Neural cell (in vitro differentiated cells): ENCODE measurements around the gene ITPKB.

ENCODE experiments used
- EZH2 ChIP-seq: fragments of 200-600, 300-800 bp; shearing (Covaris generic), sonication (generic); IDR thresholded peaks from 2 replicates; pipeline ENCODE4 v1.6.1; 2014; ENCODE audit warnings: antibody characterized with exemption, low read length, borderline replicate concordance, mild to moderate bottlenecking; ENCODE audit not compliant: insufficient read depth, poor library complexity, severe bottlenecking
- POLR2AphosphoS5 ChIP-seq: IDR thresholded peaks from 2 replicates; pipeline ENCODE4 v1.6.1; 2012
- RAD21 ChIP-seq: fragments of 450-650 bp; conservative IDR thresholded peaks from 2 replicates; pipeline ENCODE4 v1.6.1; 2014; ENCODE audit warnings: antibody characterized with exemption, mild to moderate bottlenecking, moderate library complexity
- SMC3 ChIP-seq: fragments of 450-650 bp; conservative IDR thresholded peaks from 2 replicates; pipeline ENCODE4 v1.6.1; 2014; ENCODE audit warnings: antibody characterized with exemption, mild to moderate bottlenecking, moderate library complexity; ENCODE audit not compliant: poor library complexity
- TAF1 ChIP-seq: IDR thresholded peaks from 2 replicates; pipeline ENCODE4 v1.6.1; 2012; ENCODE audit warnings: low read depth
- TF ChIP-seq, protein P1 (sequence below): fragments of 450-650 bp; IDR thresholded peaks from 2 replicates; pipeline ENCODE4 v1.5.1; 2014; ENCODE audit warnings: antibody characterized with exemption, mild to moderate bottlenecking, moderate library complexity; ENCODE audit not compliant: poor library complexity, severe bottlenecking
- TF ChIP-seq, protein P2 (sequence below): IDR thresholded peaks from 2 replicates; pipeline ENCODE4 v1.6.1; 2012; ENCODE audit warnings: borderline replicate concordance

DNA sequence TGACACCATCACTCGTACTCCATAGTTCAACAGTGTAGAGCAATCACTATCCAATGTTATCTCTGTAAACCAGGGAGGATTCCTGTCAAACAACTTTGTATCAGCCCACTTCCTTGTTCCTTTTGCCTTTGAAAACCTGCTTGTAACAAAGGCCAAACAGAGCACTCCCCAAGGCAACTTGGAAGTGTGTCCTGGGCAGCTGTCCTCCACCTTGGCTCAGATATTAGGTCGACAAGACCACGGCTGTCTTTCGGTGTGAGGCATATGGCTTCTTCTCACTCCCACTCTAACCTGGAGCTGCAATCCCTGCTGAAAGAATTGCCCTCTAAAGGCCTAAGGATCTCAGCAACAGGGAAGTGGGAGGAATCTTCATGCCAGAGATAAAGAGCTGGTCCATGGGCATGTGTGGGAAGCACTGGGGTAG, 66.7 kb downstream of the ITPKB start:
- TF ChIP-seq, protein P1, sequence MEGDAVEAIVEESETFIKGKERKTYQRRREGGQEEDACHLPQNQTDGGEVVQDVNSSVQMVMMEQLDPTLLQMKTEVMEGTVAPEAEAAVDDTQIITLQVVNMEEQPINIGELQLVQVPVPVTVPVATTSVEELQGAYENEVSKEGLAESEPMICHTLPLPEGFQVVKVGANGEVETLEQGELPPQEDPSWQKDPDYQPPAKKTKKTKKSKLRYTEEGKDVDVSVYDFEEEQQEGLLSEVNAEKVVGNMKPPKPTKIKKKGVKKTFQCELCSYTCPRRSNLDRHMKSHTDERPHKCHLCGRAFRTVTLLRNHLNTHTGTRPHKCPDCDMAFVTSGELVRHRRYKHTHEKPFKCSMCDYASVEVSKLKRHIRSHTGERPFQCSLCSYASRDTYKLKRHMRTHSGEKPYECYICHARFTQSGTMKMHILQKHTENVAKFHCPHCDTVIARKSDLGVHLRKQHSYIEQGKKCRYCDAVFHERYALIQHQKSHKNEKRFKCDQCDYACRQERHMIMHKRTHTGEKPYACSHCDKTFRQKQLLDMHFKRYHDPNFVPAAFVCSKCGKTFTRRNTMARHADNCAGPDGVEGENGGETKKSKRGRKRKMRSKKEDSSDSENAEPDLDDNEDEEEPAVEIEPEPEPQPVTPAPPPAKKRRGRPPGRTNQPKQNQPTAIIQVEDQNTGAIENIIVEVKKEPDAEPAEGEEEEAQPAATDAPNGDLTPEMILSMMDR = no peak
- TF ChIP-seq EZH2 (no peak), TAF1 (no peak), POLR2AphosphoS5 (no peak), RAD21 (no peak), SMC3 (no peak)
- TF ChIP-seq, protein P2, sequence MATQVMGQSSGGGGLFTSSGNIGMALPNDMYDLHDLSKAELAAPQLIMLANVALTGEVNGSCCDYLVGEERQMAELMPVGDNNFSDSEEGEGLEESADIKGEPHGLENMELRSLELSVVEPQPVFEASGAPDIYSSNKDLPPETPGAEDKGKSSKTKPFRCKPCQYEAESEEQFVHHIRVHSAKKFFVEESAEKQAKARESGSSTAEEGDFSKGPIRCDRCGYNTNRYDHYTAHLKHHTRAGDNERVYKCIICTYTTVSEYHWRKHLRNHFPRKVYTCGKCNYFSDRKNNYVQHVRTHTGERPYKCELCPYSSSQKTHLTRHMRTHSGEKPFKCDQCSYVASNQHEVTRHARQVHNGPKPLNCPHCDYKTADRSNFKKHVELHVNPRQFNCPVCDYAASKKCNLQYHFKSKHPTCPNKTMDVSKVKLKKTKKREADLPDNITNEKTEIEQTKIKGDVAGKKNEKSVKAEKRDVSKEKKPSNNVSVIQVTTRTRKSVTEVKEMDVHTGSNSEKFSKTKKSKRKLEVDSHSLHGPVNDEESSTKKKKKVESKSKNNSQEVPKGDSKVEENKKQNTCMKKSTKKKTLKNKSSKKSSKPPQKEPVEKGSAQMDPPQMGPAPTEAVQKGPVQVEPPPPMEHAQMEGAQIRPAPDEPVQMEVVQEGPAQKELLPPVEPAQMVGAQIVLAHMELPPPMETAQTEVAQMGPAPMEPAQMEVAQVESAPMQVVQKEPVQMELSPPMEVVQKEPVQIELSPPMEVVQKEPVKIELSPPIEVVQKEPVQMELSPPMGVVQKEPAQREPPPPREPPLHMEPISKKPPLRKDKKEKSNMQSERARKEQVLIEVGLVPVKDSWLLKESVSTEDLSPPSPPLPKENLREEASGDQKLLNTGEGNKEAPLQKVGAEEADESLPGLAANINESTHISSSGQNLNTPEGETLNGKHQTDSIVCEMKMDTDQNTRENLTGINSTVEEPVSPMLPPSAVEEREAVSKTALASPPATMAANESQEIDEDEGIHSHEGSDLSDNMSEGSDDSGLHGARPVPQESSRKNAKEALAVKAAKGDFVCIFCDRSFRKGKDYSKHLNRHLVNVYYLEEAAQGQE = no peak
